ENCODE measurements around the gene ZNF592. TPM values are rescaled to one million over a fixed set of nuclear protein-coding genes. Genes with fewer than 3 reads are reported as not detected.
A peak's percentile ranks its signal among the peaks of the same experiment; 100 is the strongest.

The ZNF592 gene
- polyA plus RNA-seq, 2 of the 4 experiments (the other 2 are of a cell fraction): 12.4 to 13.9 TPM

DNA sequence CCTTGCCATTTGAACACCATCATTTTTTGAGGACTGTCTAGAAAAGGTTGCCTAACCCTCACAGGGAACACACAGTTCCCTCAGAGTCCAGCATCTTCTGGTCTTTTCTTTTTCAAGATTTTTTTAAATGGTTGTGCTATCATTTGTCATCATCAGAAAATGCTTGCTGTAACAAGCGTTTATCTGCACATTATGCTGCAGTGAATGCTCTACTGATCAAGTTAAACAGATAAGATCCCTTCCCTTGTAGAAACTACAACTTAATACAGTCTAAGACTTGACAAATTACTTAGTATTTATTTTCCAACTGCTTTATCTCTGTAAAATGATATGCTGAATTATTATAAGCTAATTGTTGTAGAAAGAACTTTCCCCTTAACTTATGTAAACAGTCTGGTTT lies 56.8 kb downstream of the ZNF592 start:
- CTCF ChIA-PET: interaction anchor here (1.0 to 1.3 kb wide), 2 partner anchors 17 to 123 kb away, joined by 3 to 6 read pairs; no protein-coding TSS in a partner anchor
- POLR2A ChIA-PET: no interaction called here
- 83% methylated on average over 1 of the region's 1 CpG for WGBS (ENCODE audit: missing lambda C conversion rate)
- H3K27ac ChIP-seq: no peak overlapping the region
- H3K9me3 ChIP-seq: no peaks in the 10 kb centered on the region
- peak; percentile 23 for FAIRE-seq
- no peak for DNase-seq (ENCODE audit: low read depth in 1 of 2, low spot score in 1 of 2)
- TF ChIP-seq, protein P1, sequence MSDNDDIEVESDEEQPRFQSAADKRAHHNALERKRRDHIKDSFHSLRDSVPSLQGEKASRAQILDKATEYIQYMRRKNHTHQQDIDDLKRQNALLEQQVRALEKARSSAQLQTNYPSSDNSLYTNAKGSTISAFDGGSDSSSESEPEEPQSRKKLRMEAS (IDR thresholded peaks at IDR 0.05): no peak
- H3K4me3 ChIP-seq: no peak overlapping the region
- no peak overlapping the region for H3K4me2 ChIP-seq
- no peaks in the 10 kb centered on the region for H3K4me1 ChIP-seq
- no peak for ATAC-seq

DNA sequence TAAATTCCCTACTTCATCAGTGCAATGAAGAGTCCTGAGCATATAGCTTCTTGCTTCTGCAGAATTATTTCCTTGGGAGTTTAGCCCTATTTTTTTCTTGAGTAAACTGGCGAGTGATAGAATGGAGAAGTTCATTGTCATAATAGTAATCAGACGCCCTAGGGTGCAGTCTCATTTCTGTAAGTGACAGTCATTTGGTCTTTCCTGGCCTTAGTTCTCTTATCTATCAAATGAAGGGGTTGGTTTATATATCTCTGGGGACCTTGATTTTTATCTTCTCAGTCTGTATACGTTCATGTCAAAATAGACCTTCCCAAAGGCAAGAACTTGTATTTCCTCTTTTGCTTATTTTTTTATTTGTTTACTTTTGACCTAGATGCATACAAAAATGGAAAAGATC lies 58.8 kb downstream of the ZNF592 start:
- no peak for FAIRE-seq
- ATAC-seq: no peak
- POLR2A ChIA-PET: interaction anchor here (1.1 kb wide), 1 partner anchor 14 kb away, joined by 3 read pairs; no protein-coding TSS in a partner anchor
- no peaks in the 10 kb centered on the region for H3K9me3 ChIP-seq
- 90% methylated on average over 3 of the region's 3 CpGs for WGBS (ENCODE audit: missing lambda C conversion rate)
- CTCF ChIA-PET: interaction anchor here (0.8 to 1.1 kb wide), 5 partner anchors 11 to 168 kb away, joined by 3 to 5 read pairs (median 3); no protein-coding TSS in a partner anchor
- no peak overlapping the region for H3K4me2 ChIP-seq
- no peaks in the 10 kb centered on the region for H3K4me1 ChIP-seq
- TF ChIP-seq, protein P2, sequence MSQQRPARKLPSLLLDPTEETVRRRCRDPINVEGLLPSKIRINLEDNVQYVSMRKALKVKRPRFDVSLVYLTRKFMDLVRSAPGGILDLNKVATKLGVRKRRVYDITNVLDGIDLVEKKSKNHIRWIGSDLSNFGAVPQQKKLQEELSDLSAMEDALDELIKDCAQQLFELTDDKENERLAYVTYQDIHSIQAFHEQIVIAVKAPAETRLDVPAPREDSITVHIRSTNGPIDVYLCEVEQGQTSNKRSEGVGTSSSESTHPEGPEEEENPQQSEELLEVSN (IDR thresholded peaks at IDR 0.05; ENCODE audit: borderline replicate concordance, low read depth): no peak
- TF ChIP-seq TFCP2L1 (CRISPR knock-in tag; IDR thresholded peaks at IDR 0.05) (no peak), JUNB (IDR thresholded peaks at IDR 0.05) (no peak), RFX5 (IDR thresholded peaks at IDR 0.05) (no peak), ZC3H11A (IDR thresholded peaks at IDR 0.05) (no peak), NFE2L2 (conservative IDR thresholded peaks at IDR 0.05; ENCODE audit: low read length) (no peak), POLR2AphosphoS2 (conservative IDR thresholded peaks at IDR 0.05; ENCODE audit: low read length) (no peak), SREBF2 (IDR thresholded peaks at IDR 0.05) (no peak), HOXB5 (CRISPR knock-in tag; IDR thresholded peaks at IDR 0.05) (no peak), TP53 (CRISPR knock-in tag; IDR thresholded peaks at IDR 0.05) (no peak)
- TF ChIP-seq, protein P3, sequence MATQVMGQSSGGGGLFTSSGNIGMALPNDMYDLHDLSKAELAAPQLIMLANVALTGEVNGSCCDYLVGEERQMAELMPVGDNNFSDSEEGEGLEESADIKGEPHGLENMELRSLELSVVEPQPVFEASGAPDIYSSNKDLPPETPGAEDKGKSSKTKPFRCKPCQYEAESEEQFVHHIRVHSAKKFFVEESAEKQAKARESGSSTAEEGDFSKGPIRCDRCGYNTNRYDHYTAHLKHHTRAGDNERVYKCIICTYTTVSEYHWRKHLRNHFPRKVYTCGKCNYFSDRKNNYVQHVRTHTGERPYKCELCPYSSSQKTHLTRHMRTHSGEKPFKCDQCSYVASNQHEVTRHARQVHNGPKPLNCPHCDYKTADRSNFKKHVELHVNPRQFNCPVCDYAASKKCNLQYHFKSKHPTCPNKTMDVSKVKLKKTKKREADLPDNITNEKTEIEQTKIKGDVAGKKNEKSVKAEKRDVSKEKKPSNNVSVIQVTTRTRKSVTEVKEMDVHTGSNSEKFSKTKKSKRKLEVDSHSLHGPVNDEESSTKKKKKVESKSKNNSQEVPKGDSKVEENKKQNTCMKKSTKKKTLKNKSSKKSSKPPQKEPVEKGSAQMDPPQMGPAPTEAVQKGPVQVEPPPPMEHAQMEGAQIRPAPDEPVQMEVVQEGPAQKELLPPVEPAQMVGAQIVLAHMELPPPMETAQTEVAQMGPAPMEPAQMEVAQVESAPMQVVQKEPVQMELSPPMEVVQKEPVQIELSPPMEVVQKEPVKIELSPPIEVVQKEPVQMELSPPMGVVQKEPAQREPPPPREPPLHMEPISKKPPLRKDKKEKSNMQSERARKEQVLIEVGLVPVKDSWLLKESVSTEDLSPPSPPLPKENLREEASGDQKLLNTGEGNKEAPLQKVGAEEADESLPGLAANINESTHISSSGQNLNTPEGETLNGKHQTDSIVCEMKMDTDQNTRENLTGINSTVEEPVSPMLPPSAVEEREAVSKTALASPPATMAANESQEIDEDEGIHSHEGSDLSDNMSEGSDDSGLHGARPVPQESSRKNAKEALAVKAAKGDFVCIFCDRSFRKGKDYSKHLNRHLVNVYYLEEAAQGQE (IDR thresholded peaks at IDR 0.05): no peak
- TF ChIP-seq, protein P4, sequence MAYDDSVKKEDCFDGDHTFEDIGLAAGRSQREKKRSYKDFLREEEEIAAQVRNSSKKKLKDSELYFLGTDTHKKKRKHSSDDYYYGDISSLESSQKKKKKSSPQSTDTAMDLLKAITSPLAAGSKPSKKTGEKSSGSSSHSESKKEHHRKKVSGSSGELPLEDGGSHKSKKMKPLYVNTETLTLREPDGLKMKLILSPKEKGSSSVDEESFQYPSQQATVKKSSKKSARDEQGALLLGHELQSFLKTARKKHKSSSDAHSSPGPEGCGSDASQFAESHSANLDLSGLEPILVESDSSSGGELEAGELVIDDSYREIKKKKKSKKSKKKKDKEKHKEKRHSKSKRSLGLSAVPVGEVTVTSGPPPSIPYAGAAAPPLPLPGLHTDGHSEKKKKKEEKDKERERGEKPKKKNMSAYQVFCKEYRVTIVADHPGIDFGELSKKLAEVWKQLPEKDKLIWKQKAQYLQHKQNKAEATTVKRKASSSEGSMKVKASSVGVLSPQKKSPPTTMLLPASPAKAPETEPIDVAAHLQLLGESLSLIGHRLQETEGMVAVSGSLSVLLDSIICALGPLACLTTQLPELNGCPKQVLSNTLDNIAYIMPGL (CRISPR knock-in tag; IDR thresholded peaks at IDR 0.05; ENCODE audit: borderline replicate concordance): no peak
- H3K27ac ChIP-seq: no peak overlapping the region
- H3K4me3 ChIP-seq: no peak overlapping the region
- no peak for DNase-seq (ENCODE audit: low read depth in 1 of 2, low spot score in 1 of 2)

DNA sequence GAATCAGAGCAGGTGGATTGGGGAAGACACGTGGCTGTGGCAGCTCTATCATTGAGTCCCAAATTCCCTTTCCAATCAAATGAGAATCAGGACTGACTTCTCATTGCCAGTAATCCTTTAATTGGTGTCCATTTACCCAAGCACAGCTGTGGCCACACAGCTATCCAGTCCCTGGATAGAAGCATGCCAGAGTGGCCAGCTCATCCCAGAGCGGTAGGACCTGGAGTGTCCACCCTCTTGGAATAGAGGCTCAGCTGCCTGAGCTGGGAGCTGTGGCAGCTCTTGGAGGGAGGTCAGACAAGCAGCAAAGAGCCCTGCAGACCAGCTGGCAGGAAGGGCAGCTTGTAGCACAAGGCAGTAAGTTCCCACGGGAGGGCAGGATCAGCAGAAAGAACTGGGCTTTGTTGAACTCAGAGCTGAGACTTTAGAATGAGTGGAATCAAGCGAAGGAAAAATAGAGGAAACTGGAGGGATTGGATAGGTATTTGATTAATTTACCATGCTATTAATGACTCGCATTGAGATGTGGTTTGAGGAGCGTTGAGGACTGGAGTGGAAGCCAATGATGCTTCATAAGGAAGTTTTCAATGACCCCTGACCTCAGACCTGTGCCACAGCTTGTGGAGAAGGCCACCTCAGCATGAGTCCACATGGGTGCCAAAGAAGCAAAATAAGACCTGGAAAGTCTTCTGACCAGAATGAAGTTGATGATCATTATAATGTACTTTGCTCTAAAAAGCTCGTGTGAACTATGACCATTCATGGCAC lies 61.9 kb downstream of the ZNF592 start:
- H3K4me3 ChIP-seq: no peak overlapping the region
- no peaks in the 10 kb centered on the region for H3K9me3 ChIP-seq
- no peaks in the 10 kb centered on the region for H3K4me1 ChIP-seq
- no peak overlapping the region for H3K4me2 ChIP-seq
- ChIA-PET POLR2A (no interaction called here), CTCF (interaction anchor here (0.7 to 2.7 kb wide), 11 partner anchors 8 to 359 kb away, joined by 3 to 11 read pairs (median 4); partner anchors contain the start of gene ZNF592)
- DNase-seq (ENCODE audit: low read depth in 1 of 2, low spot score in 1 of 2): no peak
- WGBS (ENCODE audit: missing lambda C conversion rate): 93% methylated on average over 7 of the region's 7 CpGs
- no peak for FAIRE-seq
- no peak overlapping the region for H3K27ac ChIP-seq
- TF ChIP-seq HOXB13 (CRISPR knock-in tag; IDR thresholded peaks at IDR 0.05; ENCODE audit: low read depth) (no peak), JUNB (IDR thresholded peaks at IDR 0.05) (no peak), FOXS1 (CRISPR knock-in tag; IDR thresholded peaks at IDR 0.05) (no peak), KDM1A (IDR thresholded peaks at IDR 0.05; ENCODE audit: low read depth) (no peak), HOXA7 (CRISPR knock-in tag; IDR thresholded peaks at IDR 0.05) (no peak)
- peak in 1 of 2 experiments; percentile 18; a peak in 1 of 6 replicates for ATAC-seq
